ENCODE data around the gene LRRC9.

DNA sequence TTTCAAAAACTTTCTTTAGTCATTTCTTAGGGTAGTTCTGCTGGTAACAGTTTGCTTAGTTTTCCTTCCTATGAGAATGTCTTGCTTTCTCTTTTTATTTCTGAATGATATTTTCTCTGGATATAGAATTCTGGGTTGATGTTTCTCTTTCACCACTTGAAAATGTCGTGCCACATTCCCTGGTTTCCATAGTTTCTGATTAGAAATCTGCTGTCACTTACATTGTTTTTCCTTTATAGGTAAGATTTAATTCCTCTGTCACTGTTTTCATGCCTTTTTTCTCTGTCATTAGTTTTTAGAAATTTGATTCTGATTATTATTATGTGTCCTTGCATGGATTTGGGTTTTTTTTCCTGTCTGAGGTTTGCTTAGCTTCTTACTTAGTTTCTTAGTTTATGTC is 94.5 kb downstream of the LRRC9 start:
- TF ChIP-seq POLR2A (IDR thresholded peaks at IDR 0.05; ENCODE audit: low read depth) = no peak
- TF ChIP-seq, protein P1, sequence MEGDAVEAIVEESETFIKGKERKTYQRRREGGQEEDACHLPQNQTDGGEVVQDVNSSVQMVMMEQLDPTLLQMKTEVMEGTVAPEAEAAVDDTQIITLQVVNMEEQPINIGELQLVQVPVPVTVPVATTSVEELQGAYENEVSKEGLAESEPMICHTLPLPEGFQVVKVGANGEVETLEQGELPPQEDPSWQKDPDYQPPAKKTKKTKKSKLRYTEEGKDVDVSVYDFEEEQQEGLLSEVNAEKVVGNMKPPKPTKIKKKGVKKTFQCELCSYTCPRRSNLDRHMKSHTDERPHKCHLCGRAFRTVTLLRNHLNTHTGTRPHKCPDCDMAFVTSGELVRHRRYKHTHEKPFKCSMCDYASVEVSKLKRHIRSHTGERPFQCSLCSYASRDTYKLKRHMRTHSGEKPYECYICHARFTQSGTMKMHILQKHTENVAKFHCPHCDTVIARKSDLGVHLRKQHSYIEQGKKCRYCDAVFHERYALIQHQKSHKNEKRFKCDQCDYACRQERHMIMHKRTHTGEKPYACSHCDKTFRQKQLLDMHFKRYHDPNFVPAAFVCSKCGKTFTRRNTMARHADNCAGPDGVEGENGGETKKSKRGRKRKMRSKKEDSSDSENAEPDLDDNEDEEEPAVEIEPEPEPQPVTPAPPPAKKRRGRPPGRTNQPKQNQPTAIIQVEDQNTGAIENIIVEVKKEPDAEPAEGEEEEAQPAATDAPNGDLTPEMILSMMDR (IDR thresholded peaks at IDR 0.05) = no peak

All from esophagus muscularis mucosa (tissue), 3 donors.